Astrocyte of the cerebellum (primary cell): ENCODE measurements around the gene DHRS9.

Experiments used
- DNase-seq: peaks from one replicate; pipeline ENCODE4 v3.0.0-alpha.2; 2011; ENCODE audit warnings: low read depth
- H3K4me3 ChIP-seq: 2 replicates; pipeline ENCODE4 v1.5.1; 2011; ENCODE audit warnings: mild to moderate bottlenecking, low read depth, low read length, moderate library complexity
- CTCF ChIP-seq: IDR thresholded peaks from 2 replicates; pipeline ENCODE4 v1.5.1; 2012; ENCODE audit warnings: low read length, low read depth, moderate library complexity, mild to moderate bottlenecking; ENCODE audit errors: missing control alignments
- in situ Hi-C: cut with HindIII; loops from 2 replicates; pipeline ENCODE4 v1.10.0; 2017; ENCODE audit warnings: low sequenced_read_pairs

DHRS9 gene

GRCh38 chr2:169065864-169066517 lies 3.4 kb upstream of the DHRS9 start:
- in situ Hi-C loops, result no loop called here
- H3K4me3 ChIP-seq, result no peak overlapping the region
- DNase-seq, result no peak
- TF ChIP-seq CTCF, result no peak

- DNase-seq, result no peak
- in situ Hi-C loops, result no loop called here
- no peak for TF ChIP-seq CTCF
- H3K4me3 ChIP-seq, result no peak overlapping the region
Observed at GRCh38 chr2:169066897-169067296, 2.5 kb upstream of the DHRS9 start.

- DNase-seq, result no peak
- TF ChIP-seq CTCF, result no peak
- in situ Hi-C loops, result no loop called here
- H3K4me3 ChIP-seq, result no peak overlapping the region
Observed at GRCh38 chr2:169069833-169070232, 470 bp downstream of the DHRS9 start.

- in situ Hi-C loops, result no loop called here
- no peak overlapping the region for H3K4me3 ChIP-seq
- DNase-seq, result no peak
- no peak for TF ChIP-seq CTCF
Observed at GRCh38 chr2:169071455-169071854, 2.1 kb downstream of the DHRS9 start.

- in situ Hi-C loops, result no loop called here
Observed at GRCh38 chr2:169072163-169072925, 3.0 kb downstream of the DHRS9 start.

GRCh38 chr2:169073211-169073962 lies 4.0 kb downstream of the DHRS9 start:
- in situ Hi-C loops, result no loop called here
- no peak for DNase-seq
- H3K4me3 ChIP-seq, result no peak overlapping the region
- no peak for TF ChIP-seq CTCF

More at GRCh38 chr2:169072163-169072925, 3.0 kb downstream of the DHRS9 start:
- H3K4me3 ChIP-seq, result no peak overlapping the region
- no peak for TF ChIP-seq CTCF
- DNase-seq, result no peak
